NCI-H2029 (cell line): Measurements from ENCODE around the gene VEGFA.
"Not testable (repeated sequence)": the region's sequence is repeated elsewhere in the genome, so short reads cannot be mapped to it uniquely, and the experiment has no call there.

Experiments
- DNase-seq: peaks from one replicate; lab custom pipeline; 2025; lab: John Stamatoyannopoulos, UW

Gene VEGFA

DNA sequence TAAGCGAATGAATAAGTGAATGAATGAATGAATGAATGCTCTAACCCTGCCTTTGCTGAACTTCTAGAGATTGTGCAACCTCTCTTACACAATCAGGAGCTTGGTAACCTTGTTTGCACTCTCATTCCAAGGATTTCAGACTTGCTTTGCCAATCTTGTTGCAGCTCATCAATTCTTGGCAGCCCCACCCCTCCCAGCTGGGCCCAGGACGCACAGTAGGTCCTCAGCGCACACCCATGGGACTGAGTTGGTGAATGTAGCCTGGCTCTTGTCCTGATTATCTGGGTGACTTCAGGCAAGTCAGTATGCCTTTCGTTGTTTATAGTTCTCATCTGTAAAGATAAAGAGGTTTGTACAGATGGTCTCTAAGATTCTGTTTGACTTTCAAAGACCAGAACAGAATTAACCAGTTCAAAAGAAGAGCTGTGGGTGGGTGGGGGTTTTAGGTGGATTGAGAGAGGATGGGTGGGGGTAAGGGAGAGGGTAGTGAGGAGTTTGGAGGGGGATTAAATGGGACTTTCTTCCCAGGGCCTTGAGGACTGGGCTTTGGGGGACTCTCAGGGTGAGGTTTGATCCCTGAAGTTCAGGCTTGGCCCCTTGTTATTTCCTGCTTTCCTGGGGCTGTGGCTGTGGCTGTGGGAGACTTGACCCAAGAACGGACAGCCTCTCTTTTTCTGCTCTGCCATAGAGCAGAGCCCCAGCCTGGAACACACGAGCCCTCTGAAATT, 33.2 kb downstream of the VEGFA start:
- DNase-seq = no peak

DNA sequence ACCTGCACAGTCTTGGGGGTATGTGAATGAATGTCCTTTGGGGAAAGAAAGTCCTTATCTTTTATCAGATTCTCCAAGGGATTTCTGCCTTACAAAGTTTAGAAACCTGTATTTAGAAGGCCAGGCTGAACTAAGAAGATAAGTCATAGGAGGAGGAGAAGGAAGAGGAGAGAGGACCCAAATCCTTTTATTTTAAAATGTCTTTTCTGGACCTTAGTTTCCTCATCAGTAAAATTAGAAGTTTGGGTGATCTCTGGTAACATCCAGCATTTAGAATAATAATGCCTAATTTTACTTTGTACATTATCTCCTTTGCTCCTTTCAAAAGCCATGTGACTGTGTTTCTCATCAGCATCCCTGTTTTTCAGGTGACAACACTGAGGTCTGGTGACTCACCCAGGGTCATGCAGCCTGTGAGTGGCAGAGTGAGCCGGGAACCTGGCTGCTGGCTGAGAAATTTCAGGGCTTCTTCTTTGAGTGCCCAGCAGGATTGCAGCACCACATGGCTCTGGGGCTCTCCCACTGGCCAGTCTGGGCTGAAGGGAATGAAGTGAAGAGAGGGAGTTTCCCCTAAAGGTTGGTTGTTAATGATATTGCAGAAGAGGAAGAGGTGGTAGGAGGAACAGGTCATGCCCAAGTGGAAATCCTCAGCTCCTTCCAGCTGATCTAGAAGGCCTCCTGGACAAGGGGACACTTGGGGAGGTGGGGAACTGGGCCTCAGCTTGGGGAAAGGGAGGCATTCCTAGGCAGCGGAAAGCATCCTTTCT, 34.0 kb downstream of the VEGFA start:
- no peak for DNase-seq

DNA sequence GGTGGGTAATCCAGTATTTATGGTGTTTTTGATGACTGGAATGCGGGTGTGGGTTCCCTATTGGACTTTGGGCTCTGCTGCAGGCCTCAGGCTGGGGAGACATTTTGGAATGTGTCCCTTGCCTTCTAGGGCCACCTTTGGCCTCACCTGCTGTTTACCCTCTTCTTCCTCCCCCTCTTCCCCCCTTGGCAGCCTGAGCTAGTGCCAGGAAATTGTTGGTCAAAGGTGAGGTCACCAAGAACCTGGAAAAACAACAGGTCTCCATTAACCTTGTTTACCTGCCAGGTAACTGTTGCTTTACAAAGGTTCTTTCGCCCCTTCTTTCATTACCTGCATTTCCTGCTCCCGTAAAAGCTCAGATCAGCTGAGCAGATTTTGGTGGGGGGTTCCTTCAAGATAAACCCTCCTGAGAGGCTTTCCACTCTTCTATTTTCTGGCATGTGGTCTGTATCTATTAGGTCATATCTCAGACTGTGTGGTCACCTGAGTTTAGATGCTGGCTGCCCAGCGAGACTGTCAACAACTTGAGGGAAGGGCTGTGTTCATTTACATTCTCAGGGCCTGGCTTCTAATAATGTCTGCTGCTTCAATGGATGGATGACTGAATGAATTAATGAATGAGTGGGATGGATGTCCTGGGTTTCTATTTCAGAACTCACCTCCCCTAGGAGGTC, 34.7 kb downstream of the VEGFA start:
- DNase-seq = peak; percentile 81

DNA sequence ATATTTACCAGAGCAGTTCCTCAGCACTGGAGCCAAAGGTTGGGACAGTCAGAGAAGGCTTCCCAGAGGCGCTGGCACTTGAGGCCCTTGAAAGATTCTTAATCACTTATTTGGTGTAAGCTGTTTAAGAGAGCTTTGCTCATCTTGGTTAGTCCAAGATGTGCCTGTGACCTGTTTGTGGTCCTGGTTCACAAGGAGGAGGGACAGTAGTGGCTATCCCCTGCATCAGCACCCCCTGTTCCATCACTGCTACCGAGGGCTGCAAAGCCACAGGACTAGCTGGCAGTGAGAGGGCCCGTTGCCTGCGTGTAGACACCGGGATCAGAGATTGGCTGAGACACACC, 35.7 kb downstream of the VEGFA start:
- no peak for DNase-seq

DNA sequence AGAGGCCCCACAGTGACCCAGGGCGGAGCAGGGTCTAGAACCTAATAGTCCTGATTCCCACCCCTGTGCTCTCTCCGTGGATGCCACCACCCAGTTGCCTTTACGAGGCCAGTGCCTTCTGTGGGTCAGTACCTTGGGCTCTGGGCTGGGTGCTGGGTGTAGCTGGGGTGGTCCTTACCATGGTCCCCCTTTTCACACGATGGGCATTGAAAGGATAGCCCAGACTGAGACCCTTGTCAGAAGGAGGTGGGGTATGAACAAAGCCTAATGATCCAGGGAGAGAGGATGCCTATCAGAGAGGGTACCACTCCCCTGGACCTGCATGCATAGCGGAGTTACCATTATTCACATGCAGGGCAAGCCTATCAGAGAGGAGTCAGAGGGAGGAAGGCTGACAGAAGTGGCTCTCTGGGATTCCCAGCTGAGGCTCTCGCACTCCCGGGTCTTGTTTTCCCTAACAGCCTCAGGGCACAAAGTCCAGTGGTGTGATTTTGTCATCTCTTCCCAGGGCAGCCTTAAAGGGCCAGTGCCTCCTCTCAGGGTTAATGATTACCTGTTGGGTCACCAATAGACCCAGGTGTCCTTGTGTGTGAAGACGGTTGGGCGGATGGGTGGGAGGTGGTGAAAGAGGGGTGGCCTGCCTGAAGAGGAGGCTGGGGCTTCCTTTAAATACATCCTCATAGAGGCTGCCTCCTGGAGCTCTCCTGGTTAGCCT, 36.2 kb downstream of the VEGFA start:
- DNase-seq = no peak

DNA sequence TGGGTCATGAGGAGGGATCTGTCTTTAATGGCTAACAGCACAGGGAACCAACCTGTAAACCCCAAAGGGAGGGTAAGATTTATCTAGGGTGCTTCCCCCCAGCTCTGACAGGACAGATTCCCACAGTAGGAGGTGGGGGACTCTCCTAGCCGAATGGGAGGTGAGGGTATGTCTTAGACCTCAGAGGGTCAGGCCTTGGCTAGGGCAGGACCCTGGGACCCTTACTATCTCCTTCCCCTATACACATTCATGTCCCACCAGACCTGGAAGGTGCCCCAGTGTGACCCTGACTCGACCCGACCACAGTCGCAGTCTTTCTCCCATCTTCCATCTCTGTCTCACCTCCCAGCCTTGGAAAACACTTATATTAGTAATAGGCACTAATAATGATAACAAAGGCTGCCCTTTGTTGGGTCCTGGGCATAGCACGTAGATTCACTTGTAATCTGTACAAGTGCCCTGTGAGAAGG, 36.8 kb downstream of the VEGFA start:
- DNase-seq = no peak

DNA sequence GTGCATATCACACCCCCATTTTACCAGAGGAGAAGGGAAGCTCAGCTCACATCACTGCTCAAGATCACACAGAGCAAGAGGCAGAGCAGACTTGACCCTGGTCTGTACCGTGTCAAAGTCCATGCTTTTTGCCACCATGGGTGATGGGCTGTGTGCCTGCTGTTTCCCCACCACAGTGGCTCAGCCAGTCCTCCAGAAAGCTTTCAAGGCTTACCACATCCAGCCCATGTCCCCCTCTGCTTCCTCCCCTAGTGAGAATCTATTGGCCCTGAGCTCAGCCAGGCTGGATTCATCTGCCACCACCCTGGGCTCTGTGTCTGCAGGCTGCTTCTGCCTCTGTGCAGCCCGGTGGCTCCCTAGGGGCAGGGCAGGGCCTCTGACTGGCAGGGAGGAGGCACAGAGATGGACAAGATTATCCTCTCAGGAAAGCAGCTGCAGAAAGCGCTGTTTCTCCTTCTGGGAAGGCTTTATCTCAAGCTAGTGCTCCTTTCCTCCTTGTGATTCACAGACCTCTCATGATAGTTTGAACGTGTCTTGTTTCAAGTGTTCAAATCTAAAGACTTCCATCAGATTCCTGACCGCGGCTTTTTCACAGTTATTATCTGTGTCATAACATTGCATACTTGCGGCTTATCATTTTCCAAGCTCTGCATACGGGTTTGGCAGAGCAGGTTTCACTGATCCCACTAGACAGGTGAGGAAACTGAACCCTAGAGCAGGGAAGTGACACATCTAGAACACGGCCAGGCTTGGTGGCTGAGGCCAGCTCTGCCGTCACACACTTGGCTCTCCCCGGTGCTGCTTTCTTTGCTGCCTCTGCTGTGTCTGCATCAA, 37.4 kb downstream of the VEGFA start:
- no peak for DNase-seq

DNA sequence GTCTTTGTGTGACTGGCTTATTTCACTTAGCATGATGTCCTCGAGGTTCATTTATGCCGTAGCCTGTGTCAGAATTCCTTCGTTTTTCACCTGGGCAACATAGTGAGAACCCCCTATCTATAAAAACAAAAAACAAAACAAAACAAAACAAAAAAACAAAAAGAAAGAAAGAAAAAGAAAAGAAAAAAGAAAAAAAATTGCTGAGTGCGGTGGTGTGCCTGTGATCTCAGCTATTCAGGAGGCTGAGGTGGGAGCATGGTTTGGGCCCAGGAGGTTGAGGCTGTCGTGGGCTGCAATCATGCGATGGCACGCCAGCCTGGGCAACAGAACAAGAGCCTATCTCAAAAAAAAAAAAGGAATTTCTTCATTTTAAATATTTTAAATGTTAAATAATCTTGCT, 38.4 kb downstream of the VEGFA start:
- no peak for DNase-seq

DNA sequence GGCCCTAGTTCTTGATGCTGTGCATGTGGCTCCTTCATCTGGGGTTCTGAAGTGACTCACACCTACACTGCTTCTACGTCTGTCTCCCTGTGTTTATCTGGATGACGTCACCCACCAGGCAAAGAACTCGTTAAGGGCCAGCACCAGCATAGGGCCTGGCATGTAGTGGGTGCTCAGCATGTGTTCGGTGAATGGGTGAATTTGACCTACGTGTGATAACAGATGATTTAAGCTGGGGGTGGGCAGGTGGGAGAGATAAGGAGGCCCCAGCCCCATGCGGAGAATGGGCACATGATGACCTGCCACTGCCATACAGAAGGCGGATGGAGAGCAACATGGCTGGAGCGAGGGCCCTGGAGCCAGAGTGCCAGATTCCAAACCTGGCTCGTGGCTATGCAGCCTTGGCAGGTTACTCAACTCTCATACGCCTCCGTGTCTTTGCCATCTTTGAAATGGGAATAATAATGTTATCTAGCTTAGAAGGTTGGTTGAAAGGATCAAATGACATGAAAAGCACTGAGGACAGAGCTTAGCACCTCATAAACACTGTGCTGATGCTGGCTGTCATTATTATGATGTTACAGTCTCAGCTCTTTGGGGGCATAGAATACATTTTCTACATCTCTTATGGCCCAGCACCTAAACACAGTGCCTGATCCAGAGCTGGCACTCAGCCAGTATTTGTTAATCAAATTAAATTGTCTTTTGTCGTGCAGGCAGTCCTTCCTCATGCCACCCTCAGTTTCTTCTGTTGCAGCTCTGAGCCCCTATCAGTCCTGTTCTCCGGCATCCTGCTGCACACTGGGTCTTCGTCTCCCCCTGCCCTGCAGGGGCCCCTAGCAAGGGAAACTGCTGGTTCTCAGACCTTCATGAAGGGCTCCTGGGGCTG, 39.6 kb downstream of the VEGFA start:
- peak; percentile 83 for DNase-seq

DNA sequence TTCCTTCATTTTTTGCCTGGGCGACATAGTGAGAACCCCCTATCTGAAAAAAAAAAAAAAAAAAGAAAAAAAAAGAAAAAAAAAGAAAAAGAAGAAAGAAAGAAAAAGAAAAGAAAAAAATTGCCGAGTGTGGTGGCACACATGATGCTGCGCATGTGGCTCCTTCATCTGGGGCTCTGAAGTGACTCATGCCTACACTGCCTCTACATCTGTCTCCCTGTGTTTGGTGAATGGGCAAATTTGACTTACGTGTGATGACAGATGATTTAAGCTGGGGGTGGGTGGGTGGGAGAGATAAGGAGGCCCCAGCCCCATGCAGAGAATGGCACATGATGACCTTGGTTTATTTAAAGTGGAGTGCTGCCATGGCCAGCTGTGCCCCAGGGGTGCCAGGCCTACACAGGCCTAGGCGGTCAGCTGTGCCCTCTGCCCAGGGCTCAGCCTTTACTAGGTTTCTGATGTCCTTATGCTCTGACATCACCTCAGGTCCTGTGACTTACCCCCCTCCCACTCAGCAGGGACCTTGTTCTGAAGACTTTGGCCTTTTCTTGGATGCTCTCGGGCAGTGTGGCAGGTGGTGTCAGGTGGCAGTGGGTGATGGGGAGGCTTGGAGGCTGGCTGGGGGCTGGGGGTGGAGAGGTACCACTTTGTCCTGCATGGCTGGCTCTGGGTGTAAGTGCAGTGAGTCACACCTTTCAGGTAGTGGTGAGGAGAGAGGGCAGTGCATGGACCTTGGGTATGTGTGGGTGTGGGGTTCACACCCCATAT, 41.1 kb downstream of the VEGFA start:
- no peak for DNase-seq

DNA sequence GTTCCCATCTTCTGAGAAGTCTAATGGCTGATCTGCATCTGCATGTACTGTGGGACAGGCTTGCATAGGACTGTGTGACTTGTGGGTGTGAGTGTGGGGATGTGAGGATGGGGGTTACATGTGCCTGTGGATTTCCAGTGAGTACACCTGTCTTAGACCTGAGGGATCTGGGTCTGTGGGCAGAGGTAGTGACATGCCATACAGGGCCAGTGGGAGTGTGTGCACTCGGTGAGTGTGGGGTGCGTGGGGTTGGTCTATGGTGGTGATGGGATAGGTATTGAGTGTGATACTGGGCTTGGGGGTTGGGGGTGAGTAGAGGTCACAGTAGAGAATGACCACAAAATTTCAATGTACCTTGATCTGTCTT, 41.7 kb downstream of the VEGFA start:
- no peak for DNase-seq

DNA sequence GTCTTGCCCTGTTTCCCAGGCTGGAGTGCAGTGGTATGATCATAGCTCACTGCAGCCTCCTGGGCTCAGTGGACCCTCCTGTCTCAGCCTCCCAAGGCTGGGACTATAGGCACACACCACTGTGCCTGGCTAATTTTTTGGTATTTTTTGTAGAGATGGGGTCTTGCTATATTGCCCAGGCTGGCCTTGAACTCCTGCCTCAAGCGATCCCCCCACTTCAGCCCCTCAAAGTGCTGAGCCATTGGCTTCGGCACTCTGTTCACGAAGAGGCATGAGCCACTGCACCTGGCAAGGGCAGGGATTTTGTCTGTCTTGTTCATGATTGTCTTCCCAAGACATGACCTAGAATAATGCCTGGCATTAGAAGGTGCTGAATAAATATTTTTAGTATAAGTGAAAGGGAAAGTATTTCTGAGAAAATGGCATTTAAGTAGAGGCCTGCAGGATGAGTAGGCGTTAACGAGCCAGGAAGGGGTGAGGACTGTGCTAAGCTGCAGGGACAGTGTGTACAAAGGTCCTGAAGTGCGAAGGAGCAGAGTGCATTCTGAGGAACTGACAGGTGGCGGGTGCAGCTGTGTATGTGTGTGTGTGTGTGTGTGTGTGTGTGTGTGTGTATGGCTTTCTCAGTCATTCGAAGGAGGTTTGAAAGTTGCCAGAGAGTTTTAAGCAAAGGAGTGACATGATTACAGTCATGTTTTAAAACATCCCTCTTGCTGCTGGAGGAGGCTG, 43.0 kb downstream of the VEGFA start:
- DNase-seq = no peak

DNA sequence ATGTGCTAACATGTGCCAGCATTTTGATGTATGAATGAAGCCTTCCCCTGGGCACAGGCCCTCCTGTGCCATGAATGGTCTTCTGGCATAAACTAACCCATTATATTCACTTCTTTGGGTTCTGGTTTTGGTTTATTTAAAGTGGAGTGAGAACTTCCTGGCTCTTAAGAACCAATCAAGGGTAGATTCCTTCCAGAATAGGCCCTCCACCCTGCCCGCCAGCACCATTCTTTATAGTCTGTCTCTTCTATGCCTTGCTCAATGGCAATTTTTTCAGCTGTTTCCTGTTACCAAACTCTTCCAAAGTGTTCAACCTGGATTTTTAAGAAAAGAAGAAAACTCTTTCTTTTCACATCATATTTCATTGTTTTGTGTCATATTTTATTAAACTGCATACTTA, 44.1 kb downstream of the VEGFA start:
- no peak for DNase-seq

DNA sequence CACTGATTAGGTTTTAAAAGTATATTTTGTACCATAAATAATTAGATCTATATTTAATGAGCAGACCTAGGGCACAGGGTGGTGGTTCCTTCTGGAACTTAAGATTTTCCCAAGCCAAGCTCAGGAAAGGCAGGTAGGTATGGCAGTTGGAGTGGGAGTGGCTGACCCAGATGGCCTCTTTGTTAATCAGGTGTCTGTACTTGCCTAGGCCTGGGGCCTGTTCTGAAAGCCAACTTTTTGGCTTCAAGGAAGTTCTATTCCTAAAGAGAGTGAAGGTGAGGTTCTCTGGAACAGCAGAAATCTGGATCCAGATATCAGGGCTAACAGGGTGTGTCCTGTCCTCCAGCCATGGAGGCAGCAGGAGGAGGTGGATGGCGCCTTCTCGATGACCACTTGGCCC, 44.9 kb downstream of the VEGFA start:
- DNase-seq = no peak

DNA sequence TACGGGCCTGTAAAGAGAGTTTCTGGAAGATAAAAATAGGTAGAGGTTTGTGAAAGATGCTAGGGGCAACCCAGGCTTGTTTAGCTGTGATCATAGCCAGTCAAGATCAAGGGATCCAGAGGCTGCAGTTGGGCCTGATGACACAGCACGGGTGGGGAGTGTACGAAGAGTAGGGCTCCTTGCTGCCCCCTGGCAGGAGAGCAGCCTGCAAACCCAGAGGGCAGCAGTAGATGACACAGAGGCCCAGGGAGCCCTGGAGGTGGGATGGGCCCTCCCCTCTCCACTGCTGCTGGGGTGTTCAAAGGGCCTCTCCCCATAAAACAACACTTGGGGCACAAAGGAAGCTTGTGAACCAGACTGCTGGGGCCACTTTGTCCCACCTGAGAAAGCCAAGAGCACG, 47.2 kb downstream of the VEGFA start:
- DNase-seq = no peak

DNA sequence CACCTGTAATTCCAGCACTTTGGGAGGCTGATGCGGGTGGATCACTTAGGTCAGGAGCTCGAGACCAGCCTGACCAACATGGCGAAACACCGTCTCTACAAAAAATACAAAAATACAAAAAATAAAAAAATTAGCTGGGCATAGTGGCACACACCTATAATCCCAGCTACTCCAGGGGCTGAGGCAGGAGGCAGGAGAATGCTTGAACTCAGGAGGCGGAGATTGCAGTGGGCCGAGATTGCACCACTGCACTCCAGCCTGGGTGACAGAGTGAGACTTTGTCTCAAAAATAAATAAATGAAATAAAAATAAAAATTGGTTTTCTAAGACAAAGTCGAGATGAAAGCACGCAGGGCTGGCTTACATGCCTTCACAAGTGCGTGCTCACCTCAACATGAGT, 49.0 kb downstream of the VEGFA start:
- DNase-seq = not testable (repeated sequence)

DNA sequence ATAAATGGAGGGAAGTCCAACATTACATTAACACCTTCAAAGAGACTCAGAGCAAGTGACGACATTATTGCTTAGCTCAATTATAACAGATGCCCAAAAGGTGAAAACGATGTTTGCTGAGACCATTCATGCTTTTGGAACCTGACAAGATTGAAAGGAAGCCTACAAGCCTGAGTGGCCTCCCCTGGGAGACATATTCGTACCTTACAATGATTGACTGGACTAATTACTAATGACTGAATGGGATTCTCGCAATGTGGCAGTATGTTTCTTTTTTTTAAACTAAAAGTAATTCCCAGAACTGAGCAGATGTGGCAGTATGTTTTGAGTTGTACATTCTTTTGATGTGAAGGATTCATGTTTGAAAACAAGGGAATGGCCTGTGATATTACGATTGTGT, 49.9 kb downstream of the VEGFA start:
- DNase-seq = no peak

DNA sequence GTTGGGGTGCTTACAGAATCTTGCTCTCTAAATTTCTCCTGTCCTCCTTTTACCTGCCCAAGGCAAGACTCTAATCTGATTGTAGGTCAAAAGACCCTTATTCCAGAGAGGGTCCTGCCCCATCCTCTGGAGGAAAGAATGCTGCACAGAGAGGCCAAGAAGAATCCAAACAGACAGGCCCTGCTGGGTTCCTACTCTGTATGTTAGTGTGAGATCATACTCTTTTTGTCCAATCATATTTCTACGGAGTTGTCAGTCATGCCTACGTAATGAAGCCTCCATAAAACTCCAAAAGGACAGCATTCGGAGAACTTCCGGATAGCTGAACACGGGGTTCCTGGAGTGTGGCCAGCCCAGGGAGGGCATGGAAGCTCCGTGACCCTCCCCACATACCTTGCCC, 50.5 kb downstream of the VEGFA start:
- no peak for DNase-seq
